GF-D8 (cell line): ENCODE results near the gene IL5RA.

Experiments used
- DNase-seq: peaks from one replicate; lab custom pipeline; 2025; lab: John Stamatoyannopoulos, UW

The IL5RA gene

DNA sequence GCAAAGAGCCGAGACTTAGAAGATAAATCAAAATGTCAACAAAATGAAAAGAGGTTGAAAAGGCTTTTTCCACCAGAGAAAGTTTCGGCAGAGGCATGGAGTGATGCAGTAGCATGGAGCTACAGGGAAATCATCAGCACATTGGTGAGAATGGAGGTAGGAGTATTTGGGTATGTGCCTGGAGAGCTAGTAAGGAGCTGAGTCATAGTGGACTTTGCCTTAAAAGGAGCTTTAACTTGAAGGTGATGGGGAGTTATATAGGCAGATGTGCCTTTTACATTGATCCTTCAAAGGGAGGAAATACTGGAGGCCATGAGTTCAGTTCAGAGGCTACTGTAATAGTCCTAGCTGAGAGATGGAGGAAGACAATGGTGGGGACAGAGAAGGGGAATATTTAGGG lies 44.3 kb downstream of the IL5RA start:
- no peak for DNase-seq

DNA sequence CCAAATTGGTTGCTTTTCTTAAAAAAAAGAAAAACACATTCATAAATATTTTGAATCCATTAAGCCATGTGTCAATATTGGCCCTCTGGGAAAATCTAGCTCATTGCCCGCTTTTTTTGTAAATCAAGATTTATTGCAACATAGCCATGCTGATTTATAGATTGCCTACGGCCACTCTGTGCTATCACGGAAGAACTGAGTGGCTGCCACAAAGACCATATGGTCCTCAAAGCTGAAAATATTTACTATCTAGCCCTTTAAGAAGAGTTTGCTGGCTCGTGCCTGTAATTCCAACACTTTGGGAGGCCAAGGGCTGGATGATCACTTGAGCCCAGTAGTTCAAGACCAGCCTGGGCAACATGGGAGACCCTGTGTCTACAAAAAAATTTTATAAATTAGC lies 45.9 kb downstream of the IL5RA start:
- DNase-seq = no peak

DNA sequence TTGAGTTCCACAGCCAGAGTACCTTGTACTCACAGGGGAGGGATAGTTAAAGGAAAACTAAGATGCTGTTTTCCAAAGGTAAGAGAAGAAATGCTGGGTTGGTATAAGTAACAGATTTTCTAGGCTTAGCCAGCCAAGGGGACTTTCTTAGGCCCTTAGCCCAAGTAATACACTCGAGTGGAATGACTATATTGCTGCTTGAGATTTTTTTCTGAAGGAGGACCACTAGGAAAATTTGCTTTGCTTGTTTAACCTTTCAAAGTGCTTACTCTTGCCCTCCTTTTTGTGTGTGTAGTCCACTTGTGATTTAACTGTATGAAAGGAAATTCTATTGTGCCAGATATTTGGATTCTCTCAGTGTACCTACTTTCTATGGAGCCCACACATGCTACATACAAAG lies 50.5 kb downstream of the IL5RA start:
- no peak for DNase-seq

DNA sequence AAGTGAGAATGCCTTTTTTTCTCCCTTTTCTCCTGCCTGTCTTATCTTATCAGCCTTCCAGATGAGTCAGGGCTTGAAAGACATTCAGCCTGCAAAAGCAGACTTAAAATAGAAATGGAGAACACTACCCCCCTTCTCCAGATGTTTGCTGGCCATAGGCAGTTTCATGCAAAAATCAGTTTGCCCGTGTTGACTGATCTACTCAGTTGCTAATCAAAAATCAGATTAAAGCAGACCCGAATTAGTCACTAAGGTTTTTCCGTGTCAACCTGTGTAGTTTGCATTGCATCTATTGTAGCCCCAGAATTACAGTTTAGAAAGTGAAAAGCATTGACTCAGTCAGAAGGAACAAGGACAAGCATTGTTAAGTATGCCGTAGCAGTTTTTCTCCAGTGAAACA lies 56.2 kb downstream of the IL5RA start:
- DNase-seq = no peak

DNA sequence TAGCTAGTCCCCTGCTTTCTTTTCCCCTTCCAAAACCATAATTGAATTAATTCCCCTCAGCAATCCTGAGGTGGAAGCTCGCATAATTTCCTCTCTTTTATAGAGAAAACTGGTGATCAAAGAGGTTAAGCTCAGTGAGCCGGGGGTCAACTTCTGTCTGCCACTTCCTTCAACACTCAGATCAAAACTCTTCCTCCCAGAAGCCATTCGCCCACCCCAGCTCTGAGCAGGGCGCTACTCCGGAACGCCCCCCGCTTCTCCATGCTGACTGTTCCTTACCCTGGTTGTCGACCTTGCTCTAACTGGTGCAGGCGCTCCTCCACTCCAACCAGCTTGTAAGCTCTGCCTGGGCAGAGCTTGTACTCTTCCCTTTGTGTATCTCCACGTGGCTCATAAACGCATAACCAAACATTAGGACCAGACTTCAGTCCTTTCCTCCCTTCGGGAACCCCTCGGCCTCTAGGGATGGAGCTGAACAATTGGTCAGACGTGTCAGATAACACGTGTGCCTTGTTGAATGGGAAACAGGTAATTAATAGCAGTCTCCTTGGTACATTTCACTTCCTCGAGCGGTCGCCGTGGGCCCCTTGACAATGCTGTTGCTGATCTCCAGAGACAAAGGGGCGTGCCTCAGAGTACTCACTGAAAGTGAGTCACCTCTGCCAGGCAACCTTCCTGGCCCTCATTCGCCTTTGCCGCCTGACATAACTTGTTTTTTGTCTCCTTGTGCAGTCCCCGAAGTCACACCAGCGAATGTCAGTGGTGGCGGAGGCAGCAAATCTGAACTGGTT lies 71.8 kb downstream of the IL5RA start:
- DNase-seq = no peak

DNA sequence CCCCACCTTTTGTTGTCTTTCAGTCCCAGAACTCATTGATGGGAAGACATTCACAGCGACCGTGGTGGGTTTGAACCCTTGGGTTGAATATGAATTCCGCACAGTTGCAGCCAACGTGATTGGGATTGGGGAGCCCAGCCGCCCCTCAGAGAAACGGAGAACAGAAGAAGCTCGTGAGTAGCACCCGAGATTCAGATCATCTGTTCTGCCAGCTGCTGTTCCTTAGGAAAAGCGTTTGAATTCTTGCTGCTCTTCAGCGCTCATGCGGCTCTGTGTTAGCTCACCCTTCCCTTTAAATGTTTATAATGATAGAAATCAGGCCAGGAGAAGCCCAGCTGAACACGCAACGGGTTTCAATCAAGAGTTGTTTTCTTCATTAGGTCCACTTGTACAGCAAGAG lies 73.0 kb downstream of the IL5RA start:
- no peak for DNase-seq

DNA sequence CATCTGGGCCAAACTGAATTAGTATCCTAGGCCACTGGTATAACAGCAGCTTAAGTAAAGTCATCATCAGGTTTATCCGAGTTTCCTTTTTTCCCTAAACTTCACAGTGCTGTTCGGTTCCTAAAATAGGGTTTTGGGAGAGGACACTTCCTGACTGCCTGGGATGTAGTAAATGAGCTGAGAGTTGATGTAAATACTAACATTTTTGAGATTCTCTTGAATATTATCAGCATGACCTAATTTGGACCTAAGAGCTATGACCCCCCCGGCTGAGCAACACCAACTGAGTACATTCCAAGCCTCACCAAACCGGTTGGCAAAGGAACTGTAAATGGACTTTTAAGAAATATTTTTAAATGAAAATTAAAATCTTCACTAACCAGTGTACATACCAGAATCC lies 78.8 kb downstream of the IL5RA start:
- DNase-seq = no peak

DNA sequence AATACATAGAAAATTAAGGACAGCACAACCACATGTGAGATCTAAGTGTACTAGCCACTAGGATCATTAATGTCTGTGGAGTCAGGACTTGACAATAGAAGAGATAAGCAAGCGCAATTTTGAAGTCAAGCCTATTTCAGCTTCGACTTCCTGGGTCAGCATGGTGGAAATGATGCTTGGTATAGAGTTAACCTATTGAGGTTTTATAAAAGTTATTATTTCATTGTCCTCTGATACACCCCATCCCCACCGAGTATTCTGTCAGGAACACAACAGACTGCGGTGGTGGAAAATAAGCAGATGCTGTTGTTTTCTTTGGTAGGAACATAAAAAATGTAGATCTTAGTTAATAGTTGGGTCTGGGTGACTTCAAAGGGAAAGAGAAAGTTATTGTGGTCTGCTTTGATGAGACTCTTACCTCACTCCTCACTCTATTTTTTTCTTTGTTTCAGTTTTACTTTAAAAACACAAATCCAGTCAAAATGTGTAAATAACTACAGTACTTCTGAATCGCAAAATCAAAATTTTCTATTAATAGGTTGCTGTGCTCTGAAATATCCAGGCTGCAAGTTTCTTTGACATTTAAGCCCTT lies 82.1 kb downstream of the IL5RA start:
- no peak for DNase-seq

DNA sequence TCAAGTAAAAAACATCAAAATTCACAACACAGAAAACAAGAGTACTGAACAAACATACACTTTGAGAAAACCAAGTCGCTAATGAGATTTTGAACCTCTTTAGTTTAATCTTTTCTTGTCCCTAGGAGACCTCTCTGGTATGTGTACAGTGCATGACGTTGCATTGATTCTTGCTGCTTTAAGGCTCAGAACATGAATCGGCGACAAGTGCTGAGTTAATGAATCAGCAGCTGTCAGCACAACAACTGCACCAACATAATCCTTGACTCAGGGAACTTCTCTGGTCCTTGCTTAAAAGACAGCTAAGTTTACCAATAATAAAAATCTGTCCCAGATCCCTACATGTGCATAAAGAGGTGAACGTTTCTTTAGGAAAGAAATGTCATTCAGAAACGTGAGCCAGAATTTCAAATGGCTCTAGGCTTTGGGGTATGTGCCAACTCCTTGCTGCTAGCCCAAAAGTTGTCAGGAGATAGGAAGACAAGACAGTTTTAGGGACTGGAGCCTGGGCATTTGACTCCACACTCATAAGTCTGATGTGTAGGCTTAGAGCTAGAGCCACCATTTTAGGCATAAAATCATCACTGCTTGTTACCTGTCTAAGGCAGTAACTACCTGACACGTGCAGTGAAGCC lies 86.9 kb downstream of the IL5RA start:
- DNase-seq = no peak

DNA sequence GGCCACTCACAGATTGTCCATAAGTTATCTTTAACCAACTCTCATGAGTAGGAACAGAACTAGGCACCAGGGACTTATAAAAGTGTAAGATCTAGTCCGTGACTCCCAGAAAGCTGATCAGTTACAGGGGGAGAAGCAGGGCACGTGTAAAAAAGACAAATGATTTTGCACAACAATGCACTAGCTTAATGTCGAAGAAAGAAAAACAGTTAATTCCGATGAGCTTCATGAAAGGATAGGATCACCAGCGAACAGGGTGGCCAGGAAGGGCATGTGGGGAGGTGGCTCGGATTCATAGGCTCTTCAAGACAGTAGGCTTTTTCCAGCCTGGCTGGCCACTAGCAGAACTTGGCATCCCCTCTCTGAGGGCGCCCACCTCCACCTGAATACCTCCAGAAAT lies 90.0 kb downstream of the IL5RA start:
- DNase-seq = no peak
